SK-N-SH treated with all-trans-retinoic acid at 6 μM for 48 hours (cell line): ENCODE data around the gene LTBR.

Experiments used
- ARNTL ChIP-seq: fragments of 450-650 bp; formaldehyde crosslinking; IDR thresholded peaks from 2 replicates; pipeline ENCODE4 v1.5.0; 2020; ENCODE audit warnings: low read depth, mild to moderate bottlenecking, moderate library complexity, borderline replicate concordance
- BACH2 ChIP-seq: fragments of 250-450 bp; sonication (Bioruptor Pico); IDR thresholded peaks from 2 replicates; pipeline ENCODE4 v1.9.0; 2021; ENCODE audit warnings: mild to moderate bottlenecking, borderline replicate concordance
- CREB5 ChIP-seq: fragments of 250-450 bp; sonication (Bioruptor Pico); IDR thresholded peaks from 2 replicates; pipeline ENCODE4 v1.5.1; 2020; ENCODE audit warnings: low read depth, mild to moderate bottlenecking, moderate library complexity
- CSRNP3 ChIP-seq: fragments of 250-450 bp; sonication (Bioruptor Pico); IDR thresholded peaks from 2 replicates; pipeline ENCODE4 v1.5.1; 2021; ENCODE audit warnings: mild to moderate bottlenecking, moderate library complexity
- PATZ1 ChIP-seq: fragments of 250-450 bp; sonication (Bioruptor Pico); IDR thresholded peaks from 2 replicates; pipeline ENCODE4 v1.8.0; 2020; ENCODE audit warnings: mild to moderate bottlenecking, moderate library complexity, borderline replicate concordance
- POU6F1 ChIP-seq: fragments of 250-450 bp; sonication (Bioruptor Pico); IDR thresholded peaks from 2 replicates; pipeline ENCODE4 v1.8.0; 2021; ENCODE audit warnings: low read depth, mild to moderate bottlenecking, moderate library complexity, borderline replicate concordance
- RARB ChIP-seq: fragments of 250-450 bp; sonication (Bioruptor Pico); IDR thresholded peaks from 2 replicates; pipeline ENCODE4 v1.8.0; 2021; ENCODE audit warnings: mild to moderate bottlenecking, moderate library complexity
- ZFP3 ChIP-seq: fragments of 250-450 bp; sonication (Bioruptor Pico); IDR thresholded peaks from 2 replicates; pipeline ENCODE4 v1.5.0; 2020; ENCODE audit warnings: mild to moderate bottlenecking, moderate library complexity
- ZFP30 ChIP-seq: fragments of 450-650 bp; formaldehyde crosslinking; IDR thresholded peaks from 2 replicates; pipeline ENCODE4 v1.5.0; 2022; ENCODE audit warnings: mild to moderate bottlenecking, moderate library complexity
- ZNF70 ChIP-seq: fragments of 450-650 bp; formaldehyde crosslinking; IDR thresholded peaks from 2 replicates; pipeline ENCODE4 v1.5.0; 2020; ENCODE audit warnings: mild to moderate bottlenecking, moderate library complexity

GRCh38 chr12:6346942-6347341 is 37.0 kb upstream of the LTBR start:
- no peak for TF ChIP-seq PATZ1
- peak; percentile 97 for TF ChIP-seq ZFP3 (CRISPR knock-in tag)
- TF ChIP-seq ZFP30 (CRISPR knock-in tag): no peak
- TF ChIP-seq ARNTL (CRISPR knock-in tag): no peak
- TF ChIP-seq ZNF70: no peak
- TF ChIP-seq CREB5 (CRISPR knock-in tag): no peak
- no peak for TF ChIP-seq CSRNP3
- TF ChIP-seq POU6F1: no peak
- TF ChIP-seq RARB (CRISPR knock-in tag): no peak
- TF ChIP-seq BACH2 (CRISPR knock-in tag): no peak
